Dedifferentiated amniotic fluid mesenchymal stem cell (primary cell): ENCODE data around the gene OPTC.

Experiments used
- DNase-seq: peaks from one replicate; pipeline ENCODE4 v3.0.0-alpha.2; 2016; ENCODE audit errors: extremely low spot score

OPTC gene

GRCh38 chr1:203536575-203536974 is 42.6 kb downstream of the OPTC start:
- DNase-seq, result no peak

- DNase-seq, result no peak
These were observed 43.1 kb downstream of the OPTC start for GRCh38 chr1:203536980-203537455.

- no peak for DNase-seq
These were observed 44.0 kb downstream of the OPTC start for GRCh38 chr1:203537806-203538464.

GRCh38 chr1:203538726-203539125 is 44.8 kb downstream of the OPTC start:
- DNase-seq, result no peak

- no peak for DNase-seq
These were observed 46.0 kb downstream of the OPTC start for GRCh38 chr1:203539831-203540546.

- no peak for DNase-seq
These were observed 50.5 kb downstream of the OPTC start for GRCh38 chr1:203544485-203544884.

GRCh38 chr1:203544978-203545816 is 51.2 kb downstream of the OPTC start:
- no peak for DNase-seq

GRCh38 chr1:203546274-203546673 is 52.3 kb downstream of the OPTC start:
- no peak for DNase-seq

GRCh38 chr1:203547147-203547546 is 53.2 kb downstream of the OPTC start:
- no peak for DNase-seq

- no peak for DNase-seq
These were observed 53.9 kb downstream of the OPTC start for GRCh38 chr1:203547771-203548421.

- DNase-seq, result no peak
These were observed 54.9 kb downstream of the OPTC start for GRCh38 chr1:203548892-203549291.

GRCh38 chr1:203549309-203549708 is 55.4 kb downstream of the OPTC start:
- no peak for DNase-seq

- no peak for DNase-seq
These were observed 56.9 kb downstream of the OPTC start for GRCh38 chr1:203550846-203551245.

- no peak for DNase-seq
These were observed 57.6 kb downstream of the OPTC start for GRCh38 chr1:203551550-203551949.

GRCh38 chr1:203553496-203553895 is 59.5 kb downstream of the OPTC start:
- no peak for DNase-seq

GRCh38 chr1:203554071-203554470 is 60.1 kb downstream of the OPTC start:
- no peak for DNase-seq

GRCh38 chr1:203555076-203555475 is 61.1 kb downstream of the OPTC start:
- no peak for DNase-seq

GRCh38 chr1:203555511-203556046 is 61.6 kb downstream of the OPTC start:
- DNase-seq, result no peak

GRCh38 chr1:203556047-203556851 is 62.3 kb downstream of the OPTC start:
- DNase-seq, result peak; percentile 89

- DNase-seq, result peak; percentile 70
These were observed 63.4 kb downstream of the OPTC start for GRCh38 chr1:203557390-203557789.
